Stimulated activated CD4-positive, alpha-beta T cell treated with anti-CD3 and anti-CD28 coated beads, Interleukin-15, amount 100 ng/mL, for 48 hours (primary cell): ENCODE results near the gene PPP1R3F.

Experiments
- DNase-seq, 2 donors: peaks; one replicate each; pipeline ENCODE4 v3.0.0-alpha.2; 2020; ENCODE audit warnings: low read depth in 2 of 2

Gene PPP1R3F, protein sequence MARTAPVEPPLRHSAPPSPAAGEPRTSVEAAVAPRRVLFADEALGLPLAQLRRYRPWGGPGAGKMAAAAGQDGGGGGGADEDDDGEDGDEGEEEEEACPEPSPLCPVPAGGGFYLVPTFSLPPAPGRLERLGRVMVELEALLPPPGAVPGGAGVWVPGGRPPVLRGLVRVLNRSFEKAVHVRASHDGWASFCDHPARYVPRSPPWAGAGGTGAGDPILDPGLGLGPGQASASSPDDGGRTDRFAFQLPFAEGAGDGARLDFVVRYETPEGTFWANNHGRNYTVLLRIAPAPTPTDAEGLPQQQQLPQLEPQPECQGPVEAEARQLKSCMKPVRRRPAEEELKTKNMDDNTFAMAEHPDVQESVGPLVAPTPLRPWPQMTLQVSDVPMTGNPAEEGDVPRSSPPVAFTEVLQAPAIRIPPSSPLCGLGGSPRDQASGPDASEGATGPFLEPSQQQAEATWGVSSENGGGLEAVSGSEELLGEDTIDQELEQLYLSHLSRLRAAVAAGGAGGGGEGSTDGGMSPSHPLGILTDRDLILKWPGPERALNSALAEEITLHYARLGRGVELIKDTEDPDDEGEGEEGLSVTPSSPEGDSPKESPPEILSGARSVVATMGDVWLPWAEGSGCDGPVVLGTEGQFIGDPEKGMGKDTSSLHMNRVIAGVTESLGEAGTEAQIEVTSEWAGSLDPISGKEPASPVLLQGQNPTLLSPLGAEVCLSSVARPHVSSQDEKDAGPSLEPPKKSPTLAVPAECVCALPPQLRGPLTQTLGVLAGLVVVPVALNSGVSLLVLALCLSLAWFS

GRCh38 chrX:49269767-49270248 is at the start of gene PPP1R3F:
Gene PPP1R3F (plus strand): TSS chrX:49269793. CDS start chrX:49269870, 77 bp downstream.
- no peak for DNase-seq

DNA sequence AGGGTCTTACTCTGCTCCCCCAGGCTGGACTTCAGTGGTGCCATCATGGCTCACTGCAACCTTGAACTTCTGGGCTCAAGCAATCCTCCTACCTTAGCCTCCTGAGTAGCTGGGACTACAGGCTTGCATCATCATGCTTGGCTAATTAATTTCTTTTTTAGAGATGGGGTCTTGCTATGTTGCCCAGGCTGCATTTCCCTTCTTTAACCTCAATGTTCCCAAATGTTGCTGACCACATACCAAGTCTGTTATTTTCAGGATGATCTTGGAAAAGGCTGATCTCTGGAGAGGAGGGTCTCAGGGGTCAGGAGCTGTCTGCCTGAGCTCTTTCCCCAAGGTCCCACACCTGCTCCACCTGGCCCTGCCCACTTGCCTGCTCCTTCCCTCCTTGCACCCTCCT is 49.5 kb upstream of the PPP1R3F start:
- no peak for DNase-seq

GRCh38 chrX:49221868-49222267 is 47.7 kb upstream of the PPP1R3F start:
- DNase-seq: no peak

DNA sequence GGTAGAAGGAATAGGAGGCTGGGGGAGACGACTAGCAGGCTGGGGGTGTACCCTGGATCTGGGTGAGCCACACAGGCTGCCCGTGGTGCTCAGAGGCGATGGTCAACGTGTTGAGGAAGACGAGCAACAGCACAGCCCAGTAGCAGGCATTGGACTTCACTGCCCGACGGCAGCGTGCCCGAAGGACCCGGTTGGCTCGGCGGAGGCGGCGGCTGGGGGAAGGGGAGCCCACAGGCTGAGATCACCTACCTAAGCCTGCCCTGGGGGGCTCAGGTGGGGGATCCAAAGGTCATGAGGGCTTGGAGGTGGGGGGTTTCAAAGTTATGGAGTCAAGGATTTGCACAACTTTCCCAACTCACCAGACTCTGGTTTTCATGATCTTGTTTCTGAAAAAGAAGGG is 43.7 kb upstream of the PPP1R3F start:
- no peak for DNase-seq

GRCh38 chrX:49226946-49227345 is 42.6 kb upstream of the PPP1R3F start:
- DNase-seq: no peak

DNA sequence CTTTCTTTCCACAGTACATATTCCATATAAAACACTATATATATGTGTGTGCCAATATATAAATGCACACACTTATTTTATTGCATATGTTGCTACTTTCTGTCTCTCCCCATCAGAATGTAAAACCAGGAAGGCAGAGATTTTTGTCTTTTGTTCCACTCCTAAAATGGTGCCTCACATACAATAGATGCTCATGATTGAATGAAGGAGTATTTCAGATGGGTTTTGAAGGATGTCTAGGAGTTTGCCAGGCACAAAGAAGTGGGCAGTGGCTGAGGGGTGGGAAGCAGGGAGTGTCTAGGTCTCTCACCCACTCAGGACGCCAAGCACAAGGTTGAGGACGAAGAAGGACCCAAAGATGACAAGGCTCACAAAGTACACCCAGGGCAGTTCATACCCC is 41.9 kb upstream of the PPP1R3F start:
- no peak for DNase-seq

DNA sequence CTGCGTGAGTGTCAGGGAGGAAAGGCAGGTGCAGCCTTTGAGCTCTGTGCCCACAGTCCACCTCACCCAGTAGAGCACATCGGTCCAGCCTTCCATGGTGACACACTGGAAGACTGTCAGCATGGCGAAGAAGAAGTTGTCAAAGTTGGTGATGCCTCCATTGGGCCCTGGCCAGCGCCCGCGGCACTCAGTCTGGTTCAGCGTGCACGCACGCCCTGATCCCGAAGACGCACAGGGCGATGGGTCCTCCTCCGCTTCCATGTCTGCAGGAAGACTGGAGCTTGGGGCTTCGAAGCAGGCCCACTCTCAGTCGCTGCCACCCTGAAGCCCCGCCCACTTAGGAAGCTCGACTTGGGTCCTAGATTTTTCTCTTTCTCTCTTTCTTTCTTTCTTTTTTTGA is 41.4 kb upstream of the PPP1R3F start:
- DNase-seq: no peak

GRCh38 chrX:49230500-49231232 is 38.9 kb upstream of the PPP1R3F start:
- DNase-seq: peak; percentile 37 to 64

DNA sequence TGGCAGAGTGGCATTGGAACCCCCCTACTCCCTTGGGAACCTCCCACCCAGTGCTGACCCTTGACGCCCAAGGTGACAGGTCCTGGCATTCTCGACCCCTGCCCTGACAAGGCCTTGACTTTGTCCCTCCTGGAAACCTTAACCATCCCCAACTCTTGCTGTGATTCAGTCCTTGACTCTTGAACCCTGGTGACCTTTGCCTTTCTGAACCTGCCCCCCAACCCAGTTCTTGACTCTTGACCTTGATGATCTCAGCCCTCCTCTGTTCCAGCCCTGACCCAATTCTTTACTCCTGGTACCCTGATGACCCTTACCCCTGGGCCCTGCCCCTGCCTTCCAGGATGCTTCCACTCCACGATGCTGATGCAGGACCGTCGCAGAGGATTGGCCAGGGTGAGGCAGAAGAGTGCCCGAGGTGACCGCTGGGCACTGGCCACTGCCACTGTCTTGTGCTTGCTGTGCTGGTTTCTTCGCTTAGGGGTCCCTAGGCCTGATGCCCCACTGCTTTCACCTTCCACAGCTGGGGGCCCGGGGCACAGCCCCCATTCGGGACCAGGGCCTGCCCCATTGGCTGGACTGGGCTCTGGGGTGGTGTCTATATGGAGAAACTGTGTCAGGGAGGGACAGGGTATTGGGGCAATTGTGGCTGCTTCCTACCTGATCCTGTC is 38.1 kb upstream of the PPP1R3F start:
- no peak for DNase-seq

GRCh38 chrX:49232525-49232924 is 37.1 kb upstream of the PPP1R3F start:
- DNase-seq: no peak

GRCh38 chrX:49233176-49233575 is 36.4 kb upstream of the PPP1R3F start, which contains the start of gene CACNA1F:
Gene CACNA1F (minus strand): TSS chrX:49233340. CDS start chrX:49233309, 31 bp downstream.
- no peak for DNase-seq

- DNase-seq: no peak
These were observed 35.6 kb upstream of the PPP1R3F start for GRCh38 chrX:49233887-49234555.

DNA sequence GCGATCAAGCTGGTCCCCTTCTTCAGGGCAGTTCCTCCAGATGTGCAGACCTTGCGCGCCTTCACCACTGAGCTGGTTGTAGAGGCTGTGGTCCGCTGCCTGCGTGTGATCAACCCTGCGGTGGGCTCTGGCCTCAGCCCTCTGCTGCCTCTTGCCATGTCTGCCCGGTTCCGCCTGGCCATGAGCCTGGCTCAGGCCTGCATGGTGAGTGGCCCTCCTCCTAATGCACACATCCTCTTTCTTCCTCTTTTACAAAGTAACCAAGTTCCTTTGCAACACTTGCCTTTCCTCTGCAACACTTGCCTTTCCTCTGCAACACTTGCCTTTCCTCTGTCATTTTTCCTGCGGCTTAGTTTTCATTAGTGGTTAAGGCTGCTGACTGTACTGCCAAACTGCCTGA is 32.5 kb upstream of the PPP1R3F start:
- DNase-seq: no peak

GRCh38 chrX:49238735-49239134 is 30.9 kb upstream of the PPP1R3F start:
- DNase-seq: no peak

- DNase-seq: no peak
These were observed 27.0 kb upstream of the PPP1R3F start for GRCh38 chrX:49242545-49243066.

DNA sequence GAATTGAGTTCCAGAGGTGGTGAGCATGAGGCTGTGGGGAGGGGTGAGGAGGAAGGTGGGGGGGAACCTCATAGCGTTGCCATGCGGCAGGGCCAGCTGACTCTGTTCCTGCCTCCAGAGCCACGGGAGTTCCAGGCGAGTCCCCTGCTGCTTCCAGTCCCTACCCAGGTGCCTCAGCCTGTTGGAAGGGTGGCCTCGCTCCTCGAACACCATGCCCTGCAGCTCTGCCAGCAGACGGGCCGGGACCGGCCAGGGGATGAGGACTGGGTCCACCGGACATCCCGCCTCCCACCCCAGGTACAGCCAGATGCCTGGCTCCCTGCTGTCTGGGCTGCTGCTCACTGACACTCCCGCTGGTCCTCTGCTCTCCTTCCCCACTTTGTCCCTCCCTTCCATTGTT is 26.4 kb upstream of the PPP1R3F start:
- DNase-seq: no peak

DNA sequence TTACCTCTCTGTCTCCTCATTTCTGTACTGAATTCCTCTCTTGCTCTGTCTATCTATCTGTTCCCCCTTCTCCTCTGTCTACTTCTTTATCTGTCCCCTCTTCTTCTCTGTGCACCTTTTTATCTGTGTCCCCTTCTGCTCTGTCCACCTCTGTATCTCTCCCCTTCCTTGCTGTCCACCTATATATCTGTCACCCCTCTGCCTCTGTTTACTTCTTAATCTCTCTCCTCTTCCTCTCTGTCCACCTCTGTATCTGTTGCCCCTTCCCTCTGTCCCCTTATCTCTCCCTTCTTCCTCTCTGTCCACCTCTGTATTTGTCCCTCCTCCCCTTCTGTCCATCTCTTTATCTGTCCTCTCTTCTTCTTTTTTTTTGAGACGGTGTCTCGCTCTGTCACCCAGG is 25.4 kb upstream of the PPP1R3F start:
- no peak for DNase-seq

- DNase-seq: no peak
These were observed 23.1 kb upstream of the PPP1R3F start for GRCh38 chrX:49246541-49246940.

DNA sequence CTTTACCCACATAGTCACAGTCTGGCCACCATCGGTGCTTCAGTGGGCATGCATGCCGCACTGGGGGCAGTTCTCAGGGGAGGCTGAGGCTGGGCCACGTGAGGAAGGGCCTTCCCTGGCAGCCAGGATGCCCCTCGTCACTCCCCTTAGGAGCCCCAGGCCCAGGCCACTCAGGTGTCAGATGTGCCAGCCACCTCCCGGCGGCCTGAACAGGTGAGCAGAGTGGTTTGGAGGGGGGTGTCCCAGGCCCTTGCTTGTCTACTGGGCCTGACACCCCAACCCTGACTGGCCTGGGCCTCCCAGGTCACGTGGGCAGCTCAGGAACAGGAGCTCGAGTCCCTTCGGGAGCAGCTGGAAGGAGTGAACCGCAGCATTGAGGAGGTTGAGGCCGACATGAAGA is 22.2 kb upstream of the PPP1R3F start:
- DNase-seq: no peak

- no peak for DNase-seq
These were observed 21.4 kb upstream of the PPP1R3F start for GRCh38 chrX:49247916-49248811.
